Measurements from ENCODE around the gene GALNT9.
"Not testable (repeated sequence)": the region's sequence is repeated elsewhere in the genome, so short reads cannot be mapped to it uniquely, and the experiment has no call there.

The GALNT9 gene

GRCh38 chr12:132247718-132248452, 81.5 kb downstream of the GALNT9 start:
- no peak for DNase-seq

GRCh38 chr12:132246997-132247717, 82.2 kb downstream of the GALNT9 start:
- DNase-seq, result no peak

- no peak for DNase-seq
These were observed 83.8 kb downstream of the GALNT9 start for GRCh38 chr12:132245521-132246101.

GRCh38 chr12:132244724-132245295, 84.6 kb downstream of the GALNT9 start:
- no peak for DNase-seq

GRCh38 chr12:132243596-132244310, 85.6 kb downstream of the GALNT9 start:
- DNase-seq, result no peak

- not testable (repeated sequence) for DNase-seq
These were observed 86.2 kb downstream of the GALNT9 start for GRCh38 chr12:132243171-132243570.

- not testable (repeated sequence) for DNase-seq
These were observed 88.8 kb downstream of the GALNT9 start for GRCh38 chr12:132240669-132241007.

- DNase-seq, result no peak
These were observed 89.4 kb downstream of the GALNT9 start for GRCh38 chr12:132239796-132240668.

- DNase-seq, result no peak
These were observed 90.0 kb downstream of the GALNT9 start for GRCh38 chr12:132239392-132239791.

GRCh38 chr12:132238884-132239283, 90.5 kb downstream of the GALNT9 start:
- DNase-seq, result no peak

GRCh38 chr12:132238488-132238854, 90.9 kb downstream of the GALNT9 start:
- no peak for DNase-seq

- DNase-seq, result no peak
These were observed 91.5 kb downstream of the GALNT9 start for GRCh38 chr12:132237772-132238487.

GRCh38 chr12:132236930-132237771, 92.2 kb downstream of the GALNT9 start:
- no peak for DNase-seq

GRCh38 chr12:132236129-132236929, 93.1 kb downstream of the GALNT9 start:
- DNase-seq, result no peak

GRCh38 chr12:132235116-132235820, 94.1 kb downstream of the GALNT9 start:
- DNase-seq, result no peak

- DNase-seq, result no peak
These were observed 99.0 kb downstream of the GALNT9 start for GRCh38 chr12:132230381-132230780.

GRCh38 chr12:132229926-132230325, 99.5 kb downstream of the GALNT9 start:
- no peak for DNase-seq

GRCh38 chr12:132229193-132229760, 100.1 kb downstream of the GALNT9 start:
- DNase-seq, result no peak

Data from activated effector memory CD4-positive, alpha-beta T cell treated with Interleukin-2 at 50 U/mL for 16 hours (primary cell).